C4-2B (cell line): ENCODE measurements around the gene KCNK16.

Source experiments
- ZFX ChIP-seq: fragments of 450-650 bp; IDR thresholded peaks from 2 replicates; pipeline ENCODE4 v1.6.1; 2017
- TF ChIP-seq, protein P1 (sequence below): fragments of 450-650 bp; conservative IDR thresholded peaks from 2 replicates; pipeline ENCODE4 v1.5.1; 2017; ENCODE audit warnings: mild to moderate bottlenecking

- TF ChIP-seq, protein P1, sequence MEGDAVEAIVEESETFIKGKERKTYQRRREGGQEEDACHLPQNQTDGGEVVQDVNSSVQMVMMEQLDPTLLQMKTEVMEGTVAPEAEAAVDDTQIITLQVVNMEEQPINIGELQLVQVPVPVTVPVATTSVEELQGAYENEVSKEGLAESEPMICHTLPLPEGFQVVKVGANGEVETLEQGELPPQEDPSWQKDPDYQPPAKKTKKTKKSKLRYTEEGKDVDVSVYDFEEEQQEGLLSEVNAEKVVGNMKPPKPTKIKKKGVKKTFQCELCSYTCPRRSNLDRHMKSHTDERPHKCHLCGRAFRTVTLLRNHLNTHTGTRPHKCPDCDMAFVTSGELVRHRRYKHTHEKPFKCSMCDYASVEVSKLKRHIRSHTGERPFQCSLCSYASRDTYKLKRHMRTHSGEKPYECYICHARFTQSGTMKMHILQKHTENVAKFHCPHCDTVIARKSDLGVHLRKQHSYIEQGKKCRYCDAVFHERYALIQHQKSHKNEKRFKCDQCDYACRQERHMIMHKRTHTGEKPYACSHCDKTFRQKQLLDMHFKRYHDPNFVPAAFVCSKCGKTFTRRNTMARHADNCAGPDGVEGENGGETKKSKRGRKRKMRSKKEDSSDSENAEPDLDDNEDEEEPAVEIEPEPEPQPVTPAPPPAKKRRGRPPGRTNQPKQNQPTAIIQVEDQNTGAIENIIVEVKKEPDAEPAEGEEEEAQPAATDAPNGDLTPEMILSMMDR, result no peak
- no peak for TF ChIP-seq ZFX
These were observed 2.7 kb downstream of the KCNK16 start for GRCh38 chr6:39319621-39320362.
